ENCODE data around the gene EDN2.

GRCh38 chr1:41519667-41520066 is 35.2 kb upstream of the EDN2 start:
- TF ChIP-seq POLR2A (IDR thresholded peaks at IDR 0.05), result no peak
- TF ChIP-seq, protein P1, sequence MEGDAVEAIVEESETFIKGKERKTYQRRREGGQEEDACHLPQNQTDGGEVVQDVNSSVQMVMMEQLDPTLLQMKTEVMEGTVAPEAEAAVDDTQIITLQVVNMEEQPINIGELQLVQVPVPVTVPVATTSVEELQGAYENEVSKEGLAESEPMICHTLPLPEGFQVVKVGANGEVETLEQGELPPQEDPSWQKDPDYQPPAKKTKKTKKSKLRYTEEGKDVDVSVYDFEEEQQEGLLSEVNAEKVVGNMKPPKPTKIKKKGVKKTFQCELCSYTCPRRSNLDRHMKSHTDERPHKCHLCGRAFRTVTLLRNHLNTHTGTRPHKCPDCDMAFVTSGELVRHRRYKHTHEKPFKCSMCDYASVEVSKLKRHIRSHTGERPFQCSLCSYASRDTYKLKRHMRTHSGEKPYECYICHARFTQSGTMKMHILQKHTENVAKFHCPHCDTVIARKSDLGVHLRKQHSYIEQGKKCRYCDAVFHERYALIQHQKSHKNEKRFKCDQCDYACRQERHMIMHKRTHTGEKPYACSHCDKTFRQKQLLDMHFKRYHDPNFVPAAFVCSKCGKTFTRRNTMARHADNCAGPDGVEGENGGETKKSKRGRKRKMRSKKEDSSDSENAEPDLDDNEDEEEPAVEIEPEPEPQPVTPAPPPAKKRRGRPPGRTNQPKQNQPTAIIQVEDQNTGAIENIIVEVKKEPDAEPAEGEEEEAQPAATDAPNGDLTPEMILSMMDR (IDR thresholded peaks at IDR 0.05 in 4 of 5, conservative IDR thresholded peaks at IDR 0.05 in 1 of 5), result no peak
